GM06990 (cell line): Measurements from ENCODE around the gene BTF3.
"Not testable (repeated sequence)": the region's sequence is repeated elsewhere in the genome, so short reads cannot be mapped to it uniquely, and the experiment has no call there.

ENCODE experiments used
- DNase-seq: peaks from one replicate; pipeline ENCODE4 v3.0.0-alpha.2; 2011; ENCODE audit not compliant: insufficient read length; ENCODE audit errors: extremely low read depth
- H3K27me3 ChIP-seq: replicated peaks from 2 replicates; pipeline ENCODE4 v1.6.0; 2011; ENCODE audit warnings: low read length; ENCODE audit not compliant: control insufficient read depth, insufficient read depth
- H3K36me3 ChIP-seq: 2 replicates; pipeline ENCODE4 v1.5.1; 2011; ENCODE audit warnings: low read length; ENCODE audit not compliant: control insufficient read depth, insufficient read depth
- H3K4me3 ChIP-seq: replicated peaks from 2 replicates; pipeline ENCODE4 v1.5.1; 2011; ENCODE audit warnings: low read depth, mild to moderate bottlenecking, control low read depth, low read length
- CTCF ChIP-seq: IDR thresholded peaks from 2 replicates; pipeline ENCODE4 v1.5.1; 2011; ENCODE audit warnings: low read length, control low read depth, mild to moderate bottlenecking, inconsistent platforms; ENCODE audit not compliant: insufficient read depth, poor library complexity, severe bottlenecking

Gene BTF3

GRCh38 chr5:73452215-73452614 is 46.0 kb upstream of the BTF3 start:
- H3K27me3 ChIP-seq: peaks cover 6% of the 10 kb centered on the region
- H3K36me3 ChIP-seq: no peaks in the 10 kb centered on the region
- DNase-seq: no peak
- no peak for TF ChIP-seq CTCF
- no peak overlapping the region for H3K4me3 ChIP-seq

GRCh38 chr5:73454379-73455036 is 43.7 kb upstream of the BTF3 start:
- H3K4me3 ChIP-seq: no peak overlapping the region
- no peak for DNase-seq
- peak; percentile 88 for TF ChIP-seq CTCF
- H3K36me3 ChIP-seq: no peaks in the 10 kb centered on the region
- peaks cover 4% of the 10 kb centered on the region for H3K27me3 ChIP-seq

GRCh38 chr5:73456462-73456861 is 41.8 kb upstream of the BTF3 start:
- DNase-seq, H3K27me3 ChIP-seq, H3K36me3 ChIP-seq, H3K4me3 ChIP-seq: not testable (repeated sequence)

GRCh38 chr5:73459366-73459765 is 38.9 kb upstream of the BTF3 start:
- no peaks in the 10 kb centered on the region for H3K36me3 ChIP-seq
- TF ChIP-seq CTCF: no peak
- no peak for DNase-seq
- no peak overlapping the region for H3K4me3 ChIP-seq
- H3K27me3 ChIP-seq: no peaks in the 10 kb centered on the region; the same call in 1 of the 2 replicates

GRCh38 chr5:73460133-73460532 is 38.1 kb upstream of the BTF3 start:
- DNase-seq: no peak
- Histone ChIP-seq H3K36me3 (no peaks in the 10 kb centered on the region), H3K27me3 (no peaks in the 10 kb centered on the region; the same call in 1 of the 2 replicates), H3K4me3 (no peak overlapping the region)
- TF ChIP-seq CTCF: no peak

GRCh38 chr5:73464016-73464745 is 34.1 kb upstream of the BTF3 start:
- TF ChIP-seq CTCF: no peak
- DNase-seq: no peak
- Histone ChIP-seq H3K36me3 (no peaks in the 10 kb centered on the region), H3K27me3 (no peaks in the 10 kb centered on the region; the same call in none of the 2 replicates), H3K4me3 (no peak overlapping the region)

- DNase-seq, H3K27me3 ChIP-seq, H3K4me3 ChIP-seq, H3K36me3 ChIP-seq: not testable (repeated sequence)
These were observed 29.6 kb upstream of the BTF3 start for GRCh38 chr5:73468638-73469037.
